CD14-positive monocyte (primary cell): ENCODE measurements around the gene ATP6AP1. TPM values are rescaled to one million over a fixed set of nuclear protein-coding genes. Genes with fewer than 3 reads are reported as not detected.

ENCODE experiments used
- DNase-seq, 3 donors: peaks; one replicate each; pipeline ENCODE4 v3.0.0-alpha.2; 2011 to 2022
- H2AFZ ChIP-seq: 2 replicates; pipeline ENCODE4 v1.6.0; 2012; ENCODE audit warnings: mild to moderate bottlenecking, low read depth, low read length, inconsistent platforms; ENCODE audit not compliant: insufficient read depth, poor library complexity, severe bottlenecking
- H3K27ac ChIP-seq, 2 donors: 1 replicate in 1 of 2; 2 replicates in 1 of 2; pipeline ENCODE4 v1.5.1; 2012 to 2013; ENCODE audit warnings: low read length in 2 of 2, control low read depth in 1 of 2, inconsistent platforms in 1 of 2, low read depth in 1 of 2, mild to moderate bottlenecking in 1 of 2
- H3K27me3 ChIP-seq, 2 donors: one replicate each; pipeline versions ENCODE4 v1.6.0 to v1.6.1; 2011 to 2013; ENCODE audit warnings: low read length in 2 of 2; ENCODE audit not compliant: control insufficient read depth in 2 of 2, insufficient read depth in 2 of 2
- H3K36me3 ChIP-seq, 2 donors: replicated peaks in 1 of 2; 1 replicate in 1 of 2; 2 replicates in 1 of 2; pipeline versions ENCODE4 v1.5.1 to v1.6.1; 2012 to 2013; ENCODE audit warnings: low read length in 2 of 2, control low read depth in 1 of 2, inconsistent platforms in 1 of 2, mild to moderate bottlenecking in 1 of 2; ENCODE audit not compliant: insufficient read depth in 2 of 2, control insufficient read depth in 1 of 2
- H3K4me1 ChIP-seq, 2 donors: 1 replicate in 1 of 2; 2 replicates in 1 of 2; pipeline versions ENCODE4 v1.5.1 to v1.6.1; 2012 to 2013; ENCODE audit warnings: low read length in 2 of 2, control low read depth in 1 of 2, inconsistent platforms in 1 of 2, mild to moderate bottlenecking in 1 of 2, moderate library complexity in 1 of 2; ENCODE audit not compliant: insufficient read depth in 2 of 2, control insufficient read depth in 1 of 2
- H3K4me2 ChIP-seq: replicated peaks from 2 replicates; pipeline ENCODE3; 2012; ENCODE audit warnings: low read length, moderate library complexity, mild to moderate bottlenecking; ENCODE audit not compliant: poor library complexity, severe bottlenecking; ENCODE audit errors: extremely low read depth
- H3K4me3 ChIP-seq, 3 experiments: fragments of 200-600 bp in 1 of 3; sonication (generic) in 1 of 3; replicated peaks in 1 of 3; 1 replicate in 2 of 3; 2 replicates in 1 of 3; pipeline ENCODE4 v1.5.1; 2011 to 2013; ENCODE audit warnings: low read length in 3 of 3, mild to moderate bottlenecking in 3 of 3, control low read depth in 2 of 3, low read depth in 2 of 3, inconsistent platforms in 1 of 3, moderate library complexity in 1 of 3
- H3K79me2 ChIP-seq: 2 replicates; pipeline ENCODE4 v1.6.0; 2012; ENCODE audit warnings: mild to moderate bottlenecking, control low read depth, inconsistent platforms, low read length, moderate library complexity; ENCODE audit not compliant: insufficient read depth
- H3K9ac ChIP-seq: 2 replicates; pipeline ENCODE4 v1.6.0; 2017; ENCODE audit warnings: low read length, mild to moderate bottlenecking; ENCODE audit not compliant: insufficient read depth, poor library complexity, severe bottlenecking
- H3K9me3 ChIP-seq, 2 donors: replicated peaks in 1 of 2; 1 replicate in 1 of 2; 2 replicates in 1 of 2; pipeline versions ENCODE4 v1.5.1 to v1.6.1; 2012 to 2013; ENCODE audit warnings: low read length in 2 of 2, control low read depth in 1 of 2; ENCODE audit not compliant: control insufficient read depth in 1 of 2, insufficient read depth in 1 of 2
- H4K20me1 ChIP-seq: 2 replicates; pipeline ENCODE4 v1.6.0; 2012; ENCODE audit warnings: mild to moderate bottlenecking, low read length, control low read depth, moderate library complexity; ENCODE audit not compliant: insufficient read depth
- H3K27ac Mint-ChIP-seq, 7 donors: one replicate each; pipeline ENCODE4 v1.8.0; 2020; ENCODE audit warnings: mild to moderate bottlenecking in 7 of 7, mixed read lengths in 7 of 7, moderate library complexity in 6 of 7, inconsistent platforms in 2 of 7
- H3K27me3 Mint-ChIP-seq, 3 donors: one replicate each; pipeline ENCODE4 v1.8.0; 2021 to 2022; ENCODE audit warnings: low read depth in 3 of 3, mild to moderate bottlenecking in 3 of 3, mixed read lengths in 3 of 3, moderate library complexity in 3 of 3, inconsistent platforms in 1 of 3
- H3K36me3 Mint-ChIP-seq, 2 donors: one replicate each; pipeline ENCODE4 v1.8.0; 2020; ENCODE audit warnings: mixed read lengths in 2 of 2, inconsistent platforms in 1 of 2, mild to moderate bottlenecking in 1 of 2
- H3K4me1 Mint-ChIP-seq: one replicate; pipeline ENCODE4 v1.8.0; 2020; ENCODE audit warnings: mild to moderate bottlenecking, mixed read lengths
- H3K4me3 Mint-ChIP-seq, 2 donors: one replicate each; pipeline ENCODE4 v1.8.0; 2020; ENCODE audit warnings: mild to moderate bottlenecking in 2 of 2, mixed read lengths in 2 of 2, moderate library complexity in 1 of 2
- H3K9me3 Mint-ChIP-seq, 7 donors: one replicate each; pipeline ENCODE4 v1.8.0; 2020 to 2022; ENCODE audit warnings: mixed read lengths in 7 of 7, mild to moderate bottlenecking in 6 of 7, moderate library complexity in 6 of 7, inconsistent platforms in 2 of 7
- CTCF ChIP-seq: fragments of 200-600 bp; IDR thresholded peaks from one replicate; pipeline ENCODE4 v1.8.0; 2022; ENCODE audit warnings: antibody characterized with exemption, mild to moderate bottlenecking
- WGBS: methylation state at CpG from one replicate; pipeline ENCODE4 v1.1.5; 2013; ENCODE audit warnings: missing lambda C conversion rate; ENCODE audit not compliant: insufficient coverage; 5-methylcytosine and 5-hydroxymethylcytosine counted together
- intact Hi-C, 2 donors: fragments of 100-400 bp; cut with micrococcal nuclease; formaldehyde crosslinking; loops; one replicate each; pipeline versions ENCODE4 v1.15.0 to v1.15.1; 2023
- polyA plus RNA-seq, 3 donors: library from polyadenylated mRNA; depleted of rRNA in 1 of 3; unstranded in 2 of 3; stranded (reverse) in 1 of 3; fragments of 300-500 nt in 2 of 3; fragments of >200 nt in 1 of 3; fragmentation: Illumina TruSeq in 2 of 3; gene quantifications; 1 replicate in 2 of 3; 2 replicates in 1 of 3; pipeline ENCODE4 v1.2.3, GENCODE V29; 2012 to 2021

The ATP6AP1 gene
- polyA plus RNA-seq, 3 donors: 116 to 178 (median 145) TPM

- no peak for TF ChIP-seq CTCF
- Histone ChIP-seq H4K20me1 (peaks cover 59% of the 10 kb centered on the region), H3K9me3 (no peaks in the 10 kb centered on the region), H3K79me2 (peaks cover 33% of the 10 kb centered on the region), H3K4me3 (no peak overlapping the region), H3K9ac (no peak overlapping the region), H2AFZ (no peak overlapping the region), H3K4me1 (peaks cover 25 to 26% of the 10 kb centered on the region in 2 donors), H3K27ac (no peak overlapping the region), H3K4me2 (no peak overlapping the region), H3K36me3 (peaks cover 37 to 42% of the 10 kb centered on the region in 2 donors), H3K27me3 (no peaks in the 10 kb centered on the region)
- H3K4me1 Mint-ChIP-seq: peaks cover 22% of the 10 kb centered on the region
- H3K9me3 Mint-ChIP-seq: peaks cover 0 to 7% (median under 1%) of the 10 kb centered on the region in 7 donors
- DNase-seq: no peak
- peaks cover 40 to 53% of the 10 kb centered on the region in 2 donors for H3K36me3 Mint-ChIP-seq
- H3K27ac Mint-ChIP-seq: no peak overlapping the region
- peaks cover 0 to 13% (median 0%) of the 10 kb centered on the region in 3 donors for H3K27me3 Mint-ChIP-seq
- intact Hi-C loops: loop anchor here in 1 of 2 donors (5.0 kb wide), 1 partner anchor 33 kb away; the partner anchor contains the start of gene GDI1
- no CpG with 5 or more reads among the region's 4 CpGs for WGBS
- no peak overlapping the region for H3K4me3 Mint-ChIP-seq
These were observed 24.6 kb upstream of the ATP6AP1 start for GRCh38 chrX:154403858-154404257.

- no CpG with 5 or more reads among the region's 16 CpGs for WGBS
- H3K4me1 Mint-ChIP-seq: peaks cover 17% of the 10 kb centered on the region
- no peak for TF ChIP-seq CTCF
- peaks cover 29% of the 10 kb centered on the region for H3K79me2 ChIP-seq
- H3K36me3 ChIP-seq: peaks cover 29 to 34% of the 10 kb centered on the region in 2 donors
- H3K9me3 Mint-ChIP-seq: peaks cover 0 to 6% (median 0%) of the 10 kb centered on the region in 7 donors
- no peak overlapping the region for H2AFZ ChIP-seq
- H3K9me3 ChIP-seq: no peaks in the 10 kb centered on the region
- no peak overlapping the region for H3K4me3 ChIP-seq
- H3K4me3 Mint-ChIP-seq: no peak overlapping the region
- H3K4me1 ChIP-seq: peaks cover 22% of the 10 kb centered on the region in 2 donors
- H3K36me3 Mint-ChIP-seq: peaks cover 32 to 45% of the 10 kb centered on the region in 2 donors
- H4K20me1 ChIP-seq: peaks cover 50% of the 10 kb centered on the region
- H3K4me2 ChIP-seq: no peak overlapping the region
- no peak overlapping the region for H3K27ac ChIP-seq
- peaks cover 0 to 14% (median 2%) of the 10 kb centered on the region in 3 donors for H3K27me3 Mint-ChIP-seq
- no peaks in the 10 kb centered on the region for H3K27me3 ChIP-seq
- peak overlapping the region in 2 of 7 donors; percentile 7 to 46 for H3K27ac Mint-ChIP-seq
- no peak for DNase-seq
- no peak overlapping the region for H3K9ac ChIP-seq
- intact Hi-C loops: loop anchor here in 1 of 2 donors (5.0 kb wide), 2 partner anchors 33 to 113 kb away; partner anchors contain the start of genes FAM3A and GDI1
These were observed 23.8 kb upstream of the ATP6AP1 start for GRCh38 chrX:154404625-154405192.
